Neuronal stem cell (in vitro differentiated cells): ENCODE data around the gene RFC5.

Source experiments
- DNase-seq: peaks from one replicate; pipeline ENCODE4 v3.0.0-alpha.2; 2013; ENCODE audit warnings: low spot score
- H2AFZ ChIP-seq: one replicate; pipeline ENCODE4 v1.6.1; 2013; ENCODE audit warnings: mild to moderate bottlenecking, low read length, inconsistent platforms
- H2AK5ac ChIP-seq: 2 replicates; pipeline ENCODE4 v1.6.1; 2013; ENCODE audit warnings: low read depth, mild to moderate bottlenecking, inconsistent platforms, low read length, moderate library complexity, mixed read lengths
- H2BK120ac ChIP-seq: 2 replicates; pipeline ENCODE4 v1.6.1; 2013; ENCODE audit warnings: low read depth, mild to moderate bottlenecking, inconsistent platforms, low read length, moderate library complexity, mixed read lengths
- H2BK12ac ChIP-seq: one replicate; pipeline ENCODE4 v1.6.1; 2013; ENCODE audit warnings: low read length, inconsistent platforms
- H2BK15ac ChIP-seq: 2 replicates; pipeline ENCODE4 v1.6.1; 2013; ENCODE audit warnings: mild to moderate bottlenecking, low read length, inconsistent platforms, mixed read lengths
- H2BK5ac ChIP-seq: one replicate; pipeline ENCODE4 v1.6.1; 2013; ENCODE audit warnings: inconsistent platforms, mild to moderate bottlenecking, low read length, moderate library complexity
- H3K14ac ChIP-seq: one replicate; pipeline ENCODE4 v1.6.1; 2013; ENCODE audit warnings: low read length, inconsistent platforms
- H3K18ac ChIP-seq: 2 replicates; pipeline ENCODE4 v1.6.1; 2013; ENCODE audit warnings: low read length, inconsistent platforms
- H3K23ac ChIP-seq: 2 replicates; pipeline ENCODE4 v1.6.1; 2013; ENCODE audit warnings: low read depth, mild to moderate bottlenecking, mixed read lengths, low read length, inconsistent platforms; ENCODE audit not compliant: poor library complexity
- H3K27ac ChIP-seq: replicated peaks from 3 replicates; pipeline ENCODE4 v1.5.1; 2013; ENCODE audit warnings: low read length, inconsistent platforms
- H3K27me3 ChIP-seq, 3 experiments: 2 replicates each; pipeline ENCODE4 v1.6.1; 2013; ENCODE audit warnings: low read length in 3 of 3, mild to moderate bottlenecking in 2 of 3, inconsistent platforms in 1 of 3, low read depth in 1 of 3, mixed read lengths in 1 of 3, moderate library complexity in 1 of 3; ENCODE audit not compliant: control insufficient read depth in 3 of 3, insufficient read depth in 3 of 3
- H3K36me3 ChIP-seq, 2 donors: replicated peaks in 1 of 2; 2 replicates each; pipeline ENCODE4 v1.6.1; 2013; ENCODE audit warnings: low read length in 2 of 2; ENCODE audit not compliant: control insufficient read depth in 2 of 2, insufficient read depth in 2 of 2
- H3K4ac ChIP-seq: 2 replicates; pipeline ENCODE4 v1.6.1; 2013; ENCODE audit warnings: inconsistent platforms, mild to moderate bottlenecking, low read length, moderate library complexity
- H3K4me1 ChIP-seq, 2 donors: 1 replicate in 1 of 2; 2 replicates in 1 of 2; pipeline ENCODE4 v1.6.1; 2013; ENCODE audit warnings: low read length in 2 of 2, low read depth in 1 of 2; ENCODE audit not compliant: control insufficient read depth in 2 of 2, insufficient read depth in 1 of 2
- H3K4me2 ChIP-seq: one replicate; pipeline ENCODE4 v1.6.1; 2013; ENCODE audit warnings: mild to moderate bottlenecking, low read length, inconsistent platforms; ENCODE audit not compliant: insufficient read depth, poor library complexity, severe bottlenecking
- H3K4me3 ChIP-seq, 2 donors: 2 replicates each; pipeline ENCODE4 v1.5.1; 2013; ENCODE audit warnings: low read length in 2 of 2, mild to moderate bottlenecking in 2 of 2, inconsistent platforms in 1 of 2, moderate library complexity in 1 of 2
- H3K79me1 ChIP-seq: one replicate; pipeline ENCODE4 v1.6.1; 2013; ENCODE audit warnings: low read depth, mild to moderate bottlenecking, inconsistent platforms, low read length, moderate library complexity
- H3K9ac ChIP-seq: one replicate; pipeline ENCODE4 v1.6.1; 2013; ENCODE audit warnings: mild to moderate bottlenecking, low read depth, low read length, inconsistent platforms; ENCODE audit not compliant: poor library complexity
- H3K9me3 ChIP-seq, 2 donors: replicated peaks in 1 of 2; 2 replicates each; pipeline versions ENCODE3 to v1.6.1; 2013; ENCODE audit warnings: low read length in 2 of 2, mild to moderate bottlenecking in 2 of 2, inconsistent platforms in 1 of 2, low read depth in 1 of 2, mixed read lengths in 1 of 2, moderate library complexity in 1 of 2; ENCODE audit not compliant: control insufficient read depth in 2 of 2, insufficient read depth in 1 of 2
- H4K8ac ChIP-seq: one replicate; pipeline ENCODE4 v1.6.1; 2013; ENCODE audit warnings: low read depth, mild to moderate bottlenecking, inconsistent platforms, low read length, moderate library complexity
- H4K91ac ChIP-seq: one replicate; pipeline ENCODE4 v1.6.1; 2013; ENCODE audit warnings: low read length, low read depth, mild to moderate bottlenecking, inconsistent platforms; ENCODE audit not compliant: poor library complexity
- WGBS, 2 donors: extraction: QIAGEN DNeasy Blood & Tissue Kit; methylation state at CpG; one replicate each; pipeline ENCODE4 v1.1.7; 2013; ENCODE audit warnings: missing lambda C conversion rate in 2 of 2, mixed read lengths in 1 of 2; ENCODE audit not compliant: insufficient read length in 2 of 2, insufficient replicate concordance in 1 of 2; ENCODE audit errors: extremely low coverage in 2 of 2; 5-methylcytosine and 5-hydroxymethylcytosine counted together

The RFC5 gene

GRCh38 chr12:118029166-118029565, 12.7 kb downstream of the RFC5 start:
- no peaks in the 10 kb centered on the region for H3K4me1 ChIP-seq
- no CpG with 5 or more reads among the region's 5 CpGs for WGBS, 2 donors

GRCh38 chr12:118032188-118032587, 15.7 kb downstream of the RFC5 start:
- no peak for DNase-seq
- Histone ChIP-seq H2BK15ac (no peak overlapping the region), H2BK5ac (no peak overlapping the region), H3K4me3 (no peak overlapping the region), H3K9ac (no peak overlapping the region), H3K4me1 (no peaks in the 10 kb centered on the region), H4K91ac (no peak overlapping the region), H3K4me2 (no peak overlapping the region), H3K9me3 (no peaks in the 10 kb centered on the region), H3K4ac (no peak overlapping the region), H3K23ac (no peak overlapping the region), H4K8ac (no peak overlapping the region), H3K18ac (no peak overlapping the region), H3K27me3 (no peaks in the 10 kb centered on the region), H2AFZ (no peak overlapping the region), H3K14ac (no peak overlapping the region), H3K27ac (no peak overlapping the region), H2BK120ac (no peak overlapping the region), H2BK12ac (no peak overlapping the region), H3K36me3 (peaks cover 41 to 98% of the 10 kb centered on the region in 2 donors), H2AK5ac (no peak overlapping the region), H3K79me1 (no peaks in the 10 kb centered on the region)
- WGBS, 2 donors: no CpG with 5 or more reads among the region's 7 CpGs

More at GRCh38 chr12:118029166-118029565, 12.7 kb downstream of the RFC5 start:
- no peaks in the 10 kb centered on the region for H3K79me1 ChIP-seq
- H4K91ac ChIP-seq: no peak overlapping the region
- no peak overlapping the region for H3K4me2 ChIP-seq
- no peak overlapping the region for H2BK12ac ChIP-seq
- H2AK5ac ChIP-seq: no peak overlapping the region
- no peak overlapping the region for H3K4ac ChIP-seq
- H3K9ac ChIP-seq: no peak overlapping the region
- H3K36me3 ChIP-seq: peaks cover 49 to 98% of the 10 kb centered on the region in 2 donors
- H2BK5ac ChIP-seq: no peak overlapping the region
- no peak overlapping the region for H3K4me3 ChIP-seq
- H3K9me3 ChIP-seq: no peaks in the 10 kb centered on the region
- H2AFZ ChIP-seq: no peak overlapping the region
- H2BK120ac ChIP-seq: no peak overlapping the region
- DNase-seq: no peak
- no peak overlapping the region for H3K14ac ChIP-seq
- no peak overlapping the region for H4K8ac ChIP-seq
- H3K18ac ChIP-seq: no peak overlapping the region
- H2BK15ac ChIP-seq: no peak overlapping the region
- no peak overlapping the region for H3K23ac ChIP-seq
- no peaks in the 10 kb centered on the region for H3K27me3 ChIP-seq
- no peak overlapping the region for H3K27ac ChIP-seq

- Histone ChIP-seq H3K18ac (no peak overlapping the region), H3K27ac (no peak overlapping the region), H3K36me3 (peaks cover 36 to 100% of the 10 kb centered on the region in 2 donors), H4K8ac (no peak overlapping the region), H3K14ac (no peak overlapping the region), H2BK5ac (no peak overlapping the region), H3K4me3 (no peak overlapping the region), H3K4me2 (no peak overlapping the region), H3K9ac (no peak overlapping the region), H2BK120ac (no peak overlapping the region), H3K4ac (no peak overlapping the region), H2AFZ (no peak overlapping the region), H3K9me3 (no peaks in the 10 kb centered on the region), H2AK5ac (no peak overlapping the region), H4K91ac (no peak overlapping the region), H3K79me1 (no peaks in the 10 kb centered on the region), H2BK15ac (no peak overlapping the region), H3K4me1 (no peaks in the 10 kb centered on the region), H3K23ac (no peak overlapping the region), H3K27me3 (no peaks in the 10 kb centered on the region), H2BK12ac (no peak overlapping the region)
- DNase-seq: no peak
- no CpG with 5 or more reads among the region's 5 CpGs for WGBS, 2 donors
Measured at GRCh38 chr12:118033323-118033722, 16.8 kb downstream of the RFC5 start.

GRCh38 chr12:118033902-118034301, 17.4 kb downstream of the RFC5 start:
- Histone ChIP-seq H2AFZ (no peak overlapping the region), H3K4me1 (no peaks in the 10 kb centered on the region), H3K4ac (no peak overlapping the region), H3K14ac (no peak overlapping the region), H2BK5ac (no peak overlapping the region), H3K36me3 (peaks cover 34 to 100% of the 10 kb centered on the region in 2 donors), H2BK12ac (no peak overlapping the region), H3K27ac (no peak overlapping the region), H3K79me1 (no peaks in the 10 kb centered on the region), H3K23ac (no peak overlapping the region), H4K8ac (no peak overlapping the region), H4K91ac (no peak overlapping the region), H3K9ac (no peak overlapping the region), H2AK5ac (no peak overlapping the region), H3K18ac (no peak overlapping the region), H3K27me3 (no peaks in the 10 kb centered on the region), H2BK15ac (no peak overlapping the region), H3K4me2 (no peak overlapping the region), H3K4me3 (no peak overlapping the region), H2BK120ac (no peak overlapping the region), H3K9me3 (no peaks in the 10 kb centered on the region)
- no CpG with 5 or more reads among the region's 5 CpGs for WGBS, 2 donors
- DNase-seq: no peak
